ENCODE results near the gene EIF5A.

GRCh38 chr17:7328840-7329373 is 21.5 kb downstream of the EIF5A start, which contains the start of gene NEURL4:
- TF ChIP-seq EZH2 (IDR thresholded peaks at IDR 0.05; ENCODE audit: low read length, unreplicated experiment) (no peak), CTCF (conservative IDR thresholded peaks at IDR 0.05; ENCODE audit: low read depth, low read length) (no peak), EZH2phosphoT487 (IDR thresholded peaks at IDR 0.05; ENCODE audit: borderline replicate concordance, low read length) (no peak)
